ENCODE measurements around the gene SHFL.

SHFL gene

GRCh38 chr19:10110076-10110971, 24.2 kb downstream of the SHFL start:
- DNase-seq, result no peak

- DNase-seq, result no peak
These were observed 24.8 kb downstream of the SHFL start for GRCh38 chr19:10110972-10111317.

- no peak for DNase-seq
These were observed 25.3 kb downstream of the SHFL start, which contains the start of gene P2RY11 for GRCh38 chr19:10111405-10111811. Gene P2RY11, plus strand, starts transcription at chr19:10111693. Its CDS starts 29 bp downstream, at chr19:10111722.

- DNase-seq, result no peak
These were observed 26.1 kb downstream of the SHFL start for GRCh38 chr19:10112037-10112761.

GRCh38 chr19:10112895-10113591, 26.9 kb downstream of the SHFL start:
- no peak for DNase-seq

- no peak for DNase-seq
These were observed 27.5 kb downstream of the SHFL start for GRCh38 chr19:10113592-10113963.

GRCh38 chr19:10113964-10114650, 28.0 kb downstream of the SHFL start:
- DNase-seq, result no peak

GRCh38 chr19:10114651-10115391, 28.7 kb downstream of the SHFL start:
- no peak for DNase-seq

GRCh38 chr19:10115392-10116084, 29.4 kb downstream of the SHFL start:
- no peak for DNase-seq

GRCh38 chr19:10116085-10116865, 30.2 kb downstream of the SHFL start:
- DNase-seq, result no peak

- DNase-seq, result no peak
These were observed 30.9 kb downstream of the SHFL start for GRCh38 chr19:10116866-10117616.

- DNase-seq, result no peak
These were observed 32.8 kb downstream of the SHFL start for GRCh38 chr19:10118960-10119359.

GRCh38 chr19:10120538-10121189, 34.5 kb downstream of the SHFL start:
- DNase-seq, result no peak

GRCh38 chr19:10122045-10122444, 35.9 kb downstream of the SHFL start:
- DNase-seq, result no peak

- DNase-seq, result no peak
These were observed 38.3 kb downstream of the SHFL start for GRCh38 chr19:10124429-10124828.

GRCh38 chr19:10126213-10126639, 40.1 kb downstream of the SHFL start:
- no peak for DNase-seq

- DNase-seq, result no peak
These were observed 46.8 kb downstream of the SHFL start for GRCh38 chr19:10132905-10133304.

GRCh38 chr19:10133596-10133995, 47.5 kb downstream of the SHFL start:
- no peak for DNase-seq

- no peak for DNase-seq
These were observed 47.9 kb downstream of the SHFL start for GRCh38 chr19:10134040-10134439.
